Astrocyte (in vitro differentiated cells and primary cell): ENCODE results near the gene MAJIN. TPM values are rescaled to one million over a fixed set of nuclear protein-coding genes. Genes with fewer than 3 reads are reported as not detected.

Experiments used
- DNase-seq: peaks from one replicate; pipeline ENCODE4 v3.0.0-alpha.2; 2010; ENCODE audit warnings: low read depth
- FAIRE-seq: peaks from 2 replicates; lab custom pipeline; 2011; peaks lifted over from hg19 to GRCh38; lab: Jason Lieb, UNC
- H2AFZ ChIP-seq: 2 replicates; pipeline ENCODE4 v1.6.0; 2012; ENCODE audit warnings: low read depth, low read length, inconsistent platforms
- H3K27ac ChIP-seq: 2 replicates; pipeline ENCODE4 v1.5.1; 2011; ENCODE audit warnings: low read depth, low read length, inconsistent platforms
- H3K27me3 ChIP-seq: 2 replicates; pipeline ENCODE4 v1.6.0; 2011; ENCODE audit warnings: low read length, inconsistent platforms; ENCODE audit not compliant: insufficient read depth
- H3K36me3 ChIP-seq: 2 replicates; pipeline ENCODE4 v1.5.1; 2011; ENCODE audit warnings: low read length, inconsistent platforms; ENCODE audit not compliant: insufficient read depth
- H3K4me1 ChIP-seq: 2 replicates; pipeline ENCODE4 v1.5.1; 2011; ENCODE audit warnings: low read length, inconsistent platforms; ENCODE audit not compliant: insufficient read depth
- H3K4me2 ChIP-seq: 2 replicates; pipeline ENCODE4 v1.6.0; 2012; ENCODE audit warnings: low read length, inconsistent platforms
- H3K4me3 ChIP-seq: 2 replicates; pipeline ENCODE4 v1.5.1; 2011; ENCODE audit warnings: low read depth, mild to moderate bottlenecking, low read length, inconsistent platforms; ENCODE audit not compliant: insufficient read depth
- H3K79me2 ChIP-seq: 2 replicates; pipeline ENCODE4 v1.6.0; 2012; ENCODE audit warnings: mild to moderate bottlenecking, low read length, inconsistent platforms; ENCODE audit not compliant: insufficient read depth
- H3K9ac ChIP-seq: 2 replicates; pipeline ENCODE4 v1.6.0; 2012; ENCODE audit warnings: mild to moderate bottlenecking, low read length, inconsistent platforms
- H3K9me3 ChIP-seq: 2 replicates; pipeline ENCODE4 v1.5.1; 2012; ENCODE audit warnings: low read depth, mild to moderate bottlenecking, low read length, inconsistent platforms; ENCODE audit not compliant: insufficient read depth
- H4K20me1 ChIP-seq: 2 replicates; pipeline ENCODE4 v1.6.0; 2012; ENCODE audit warnings: low read length, inconsistent platforms; ENCODE audit not compliant: insufficient read depth
- H3K27ac Mint-ChIP-seq: one replicate; pipeline ENCODE4 v1.8.0; 2021; ENCODE audit warnings: mild to moderate bottlenecking, mixed read lengths; ENCODE audit not compliant: unreplicated experiment
- H3K27me3 Mint-ChIP-seq: one replicate; pipeline ENCODE4 v1.8.0; 2021; ENCODE audit warnings: low read depth, mixed read lengths; ENCODE audit not compliant: unreplicated experiment
- H3K36me3 Mint-ChIP-seq: one replicate; pipeline ENCODE4 v1.8.0; 2021; ENCODE audit warnings: low read depth, mixed read lengths; ENCODE audit not compliant: unreplicated experiment
- H3K4me1 Mint-ChIP-seq: one replicate; pipeline ENCODE4 v1.8.0; 2021; ENCODE audit warnings: low read depth, mixed read lengths; ENCODE audit not compliant: unreplicated experiment
- H3K4me3 Mint-ChIP-seq: one replicate; pipeline ENCODE4 v1.8.0; 2021; ENCODE audit warnings: mild to moderate bottlenecking, moderate library complexity, mixed read lengths; ENCODE audit not compliant: unreplicated experiment
- H3K9me3 Mint-ChIP-seq: one replicate; pipeline ENCODE4 v1.8.0; 2021; ENCODE audit warnings: mild to moderate bottlenecking, mixed read lengths; ENCODE audit not compliant: unreplicated experiment
- CTCF ChIP-seq: IDR thresholded peaks from 2 replicates; pipeline ENCODE4 v1.5.1; 2011; ENCODE audit warnings: low read depth, mild to moderate bottlenecking, inconsistent platforms, low read length, moderate library complexity; ENCODE audit not compliant: insufficient read depth
- EZH2 ChIP-seq: IDR thresholded peaks from 2 replicates; pipeline ENCODE4 v1.6.1; 2012; ENCODE audit warnings: mild to moderate bottlenecking, low read length, inconsistent platforms; ENCODE audit not compliant: insufficient read depth
- total RNA-seq: library from RNA; stranded (reverse); gene quantifications from 2 replicates; pipeline ENCODE4 v1.2.1, GENCODE V29; 2021

The MAJIN gene
- total RNA-seq, 1 donor from 2014 or later: not detected

- Histone ChIP-seq H3K27ac (peak within 1 kb of the TSS; percentile 84), H4K20me1 (peaks cover 13% of the 10 kb centered on the region), H3K9me3 (no peaks in the 10 kb centered on the region), H3K4me3 (peak within 1 kb of the TSS; percentile 86), H3K27me3 (no peaks in the 10 kb centered on the region), H3K36me3 (peaks cover 3% of the 10 kb centered on the region), H2AFZ (peak within 1 kb of the TSS; percentile 82), H3K4me2 (peak within 1 kb of the TSS; percentile 91), H3K4me1 (peaks cover 11% of the 10 kb centered on the region), H3K79me2 (peaks cover 6% of the 10 kb centered on the region), H3K9ac (peak within 1 kb of the TSS; percentile 82)
- peaks cover 3% of the 10 kb centered on the region for H3K4me1 Mint-ChIP-seq
- peak within 1 kb of the TSS; percentile 96 for H3K4me3 Mint-ChIP-seq
- peak within 1 kb of the TSS; percentile 99 for H3K27ac Mint-ChIP-seq
- no peaks in the 10 kb centered on the region for H3K27me3 Mint-ChIP-seq
- no peaks in the 10 kb centered on the region for H3K9me3 Mint-ChIP-seq
- peak; percentile 92 for DNase-seq
- peak; percentile 99 for FAIRE-seq
- TF ChIP-seq EZH2: no peak
- TF ChIP-seq CTCF: no peak
- peaks cover 7% of the 10 kb centered on the region for H3K36me3 Mint-ChIP-seq
Measured at GRCh38 chr11:64923944-64924909, 47.7 kb downstream of the MAJIN start, which contains the start of gene PPP2R5B. Gene PPP2R5B, plus strand, starts transcription at chr11:64924689. Its CDS starts 1,046 bp downstream, at chr11:64925735.

- Mint-ChIP-seq H3K27me3 (no peaks in the 10 kb centered on the region), H3K4me1 (peaks cover 3% of the 10 kb centered on the region), H3K36me3 (peaks cover 7% of the 10 kb centered on the region), H3K27ac (no peak overlapping the region), H3K9me3 (no peaks in the 10 kb centered on the region), H3K4me3 (no peak overlapping the region)
- H3K79me2 ChIP-seq: peaks cover 6% of the 10 kb centered on the region
- H3K27me3 ChIP-seq: no peaks in the 10 kb centered on the region
- no peaks in the 10 kb centered on the region for H3K36me3 ChIP-seq
- H3K9ac ChIP-seq: peak overlapping the region; percentile 82
- peaks cover 13% of the 10 kb centered on the region for H3K4me1 ChIP-seq
- H4K20me1 ChIP-seq: peaks cover 13% of the 10 kb centered on the region
- H2AFZ ChIP-seq: peak overlapping the region; percentile 82
- H3K4me3 ChIP-seq: no peak overlapping the region
- no peak overlapping the region for H3K27ac ChIP-seq
- DNase-seq (no peak), FAIRE-seq (no peak)
- TF ChIP-seq EZH2: no peak
- TF ChIP-seq CTCF: no peak
- H3K9me3 ChIP-seq: no peaks in the 10 kb centered on the region
- no peak overlapping the region for H3K4me2 ChIP-seq
Measured at GRCh38 chr11:64923151-64923661, 48.7 kb downstream of the MAJIN start.
